GM12875 (cell line): ENCODE measurements around the gene ADRA2A.
A peak's percentile ranks its signal among the peaks of the same experiment; 100 is the strongest.

Experiments
- H3K4me3 ChIP-seq: one replicate; pipeline ENCODE4 v1.5.1; 2011; ENCODE audit warnings: low read depth, low read length, control low read depth
- CTCF ChIP-seq: IDR thresholded peaks from 2 replicates; pipeline ENCODE4 v1.5.1; 2011; ENCODE audit warnings: low read depth, mild to moderate bottlenecking, control low read depth, inconsistent platforms, low read length, moderate library complexity, borderline replicate concordance; ENCODE audit not compliant: insufficient read depth

ADRA2A gene

DNA sequence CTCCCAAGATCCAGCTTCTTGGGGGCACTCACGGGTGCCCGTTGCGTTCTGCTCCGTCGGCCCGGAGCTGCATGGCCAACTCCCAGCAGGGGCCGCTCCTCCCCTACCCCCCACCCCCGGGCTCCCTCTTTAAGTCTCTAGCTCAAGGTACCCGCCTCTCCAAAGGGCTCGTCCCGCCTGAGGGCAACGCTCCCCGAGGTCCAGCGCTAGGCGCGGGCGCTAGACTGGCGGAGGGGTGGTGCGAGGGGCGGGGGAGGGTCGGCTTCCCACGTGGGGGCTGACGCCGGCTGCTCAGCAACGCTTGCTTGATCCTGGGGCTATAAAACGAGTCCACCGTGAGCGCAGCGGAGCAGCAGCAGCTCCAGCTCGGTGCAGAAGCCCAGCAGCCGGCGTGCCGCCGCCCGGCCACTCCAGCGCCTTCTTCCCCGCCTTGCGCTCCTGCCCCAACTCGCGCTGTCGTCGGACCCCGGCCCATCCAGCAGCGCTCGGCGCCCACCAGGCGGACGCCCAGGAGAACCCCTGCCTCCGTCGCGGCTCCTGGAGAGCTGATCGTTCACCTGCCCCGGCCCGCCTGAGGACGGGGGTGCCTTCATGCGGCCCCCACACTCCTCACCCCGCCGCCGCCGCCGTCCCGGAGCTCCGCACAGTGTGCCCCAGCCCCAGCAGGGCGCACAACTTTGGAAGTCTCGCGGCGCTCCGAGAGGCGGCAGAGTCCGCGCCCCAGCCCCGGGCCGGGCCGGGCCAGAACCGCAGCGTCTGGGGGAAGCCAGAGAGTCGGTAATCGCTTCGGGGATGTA, at the start of gene ADRA2A:
Gene ADRA2A (plus strand): TSS at position 348 of the 797 bp plus-strand sequence. CDS start 968 bp downstream, outside the sequence.
- H3K4me3 ChIP-seq, result peak within 1 kb of the TSS; percentile 27
- TF ChIP-seq CTCF, result no peak

GRCh38 chr10:111030042-111030750, 46.6 kb upstream of the ADRA2A start:
- H3K4me3 ChIP-seq, result no peak overlapping the region
- no peak for TF ChIP-seq CTCF

GRCh38 chr10:111034598-111035310, 42.1 kb upstream of the ADRA2A start:
- H3K4me3 ChIP-seq, result no peak overlapping the region
- TF ChIP-seq CTCF, result no peak

GRCh38 chr10:111035542-111035941, 41.3 kb upstream of the ADRA2A start:
- no peak for TF ChIP-seq CTCF
- no peak overlapping the region for H3K4me3 ChIP-seq

DNA sequence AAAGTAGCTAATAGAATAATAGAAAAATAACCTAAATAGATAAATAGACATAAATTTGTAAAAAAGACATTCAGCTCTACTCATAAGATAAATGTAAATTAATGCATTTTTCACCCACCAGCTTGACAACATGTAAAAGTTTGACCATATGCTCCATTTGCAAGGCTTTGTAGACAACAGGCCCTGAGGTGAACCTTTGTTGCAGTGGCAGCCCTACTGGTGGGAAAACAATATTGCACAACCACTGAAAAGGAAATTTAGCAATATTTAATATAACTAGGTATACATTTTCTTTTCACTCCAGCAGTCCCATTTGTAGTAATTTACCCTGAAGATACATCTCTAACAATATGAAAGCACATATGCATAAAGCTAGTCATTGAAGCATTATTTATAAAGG, 39.0 kb upstream of the ADRA2A start:
- H3K4me3 ChIP-seq, result no peak overlapping the region
- TF ChIP-seq CTCF, result no peak; the same call in 1 of the 2 replicates

DNA sequence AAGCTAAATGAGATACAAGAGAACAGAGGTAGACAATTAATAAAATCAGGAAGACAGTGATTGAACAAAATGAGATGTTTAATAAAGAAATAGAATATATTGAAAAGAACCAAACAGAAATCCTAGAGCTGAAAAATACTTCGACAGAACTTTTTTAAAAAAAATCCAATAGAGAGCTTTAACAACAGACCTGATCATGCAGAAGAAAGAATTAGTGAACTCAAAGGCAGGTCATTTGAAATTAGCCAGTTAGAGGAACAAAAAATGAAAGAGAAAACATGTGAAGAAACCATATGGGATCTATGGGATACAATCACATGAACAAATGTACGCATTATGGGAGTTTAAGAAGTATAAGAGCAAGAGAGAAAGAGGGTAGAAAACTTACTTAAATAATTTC, 37.3 kb upstream of the ADRA2A start:
- no peak overlapping the region for H3K4me3 ChIP-seq
- TF ChIP-seq CTCF, result no peak
